ENCODE results near the gene PEF1. TPM values are rescaled to one million over a fixed set of nuclear protein-coding genes. Genes with fewer than 3 reads are reported as not detected.

The PEF1 gene
- total RNA-seq, 4 donors from 2014 or later: 61.5 to 101 (median 92.9) TPM

DNA sequence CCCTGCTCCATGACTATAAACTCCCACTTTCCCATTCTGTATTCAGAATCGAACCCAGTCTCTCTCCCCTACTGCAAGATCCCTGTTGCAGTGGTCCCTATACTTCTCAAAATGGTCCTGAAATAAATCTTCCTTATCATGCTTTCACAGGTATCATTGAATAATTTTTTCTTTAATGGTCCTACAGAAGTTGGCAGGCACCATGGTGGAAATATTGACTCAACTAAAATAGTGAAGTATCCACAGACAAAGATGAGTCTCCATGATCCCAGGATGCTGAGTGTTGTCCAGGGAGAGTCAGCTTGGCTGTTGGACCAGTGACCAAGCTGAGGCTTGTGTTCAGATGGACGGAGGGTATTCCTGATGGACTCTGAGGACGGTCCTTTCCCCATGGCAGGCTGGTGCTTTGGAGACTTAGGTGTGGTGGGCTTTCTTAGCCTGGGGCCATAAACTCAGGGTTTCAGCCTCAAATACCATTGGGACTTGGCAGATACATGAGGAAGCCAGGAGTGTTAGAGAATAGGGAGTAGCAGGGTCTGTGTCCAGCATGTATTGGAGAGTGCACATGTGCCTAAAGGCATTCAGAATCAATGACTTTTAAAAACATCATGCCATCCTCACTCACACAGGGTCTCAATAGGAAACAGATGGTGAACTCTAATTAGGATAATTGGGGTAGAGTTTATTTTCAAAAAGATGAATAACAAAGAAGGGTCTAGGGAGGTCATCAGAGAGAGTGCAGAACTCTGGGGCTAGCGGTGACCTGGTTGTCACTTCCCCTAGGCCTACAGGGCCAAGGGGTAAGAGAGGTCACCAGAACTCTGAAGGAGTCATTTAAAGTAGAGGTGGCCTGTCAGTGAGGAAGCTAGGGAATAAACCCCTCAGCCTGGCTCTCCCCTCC is 48.6 kb downstream of the PEF1 start:
- Histone ChIP-seq H3K27me3 (no peaks in the 10 kb centered on the region), H3K36me3 (no peaks in the 10 kb centered on the region), H3K4me3 (no peak overlapping the region), H3K4me1 (peaks cover 2 to 18% (median 16%) of the 10 kb centered on the region in 4 donors), H3K27ac (replicated peaks in 1 of 4) (no peak overlapping the region), H3K9me3 (no peaks in the 10 kb centered on the region)
- 88% methylated on average over 4 of the region's 4 CpGs for WGBS
- no peak for TF ChIP-seq POLR2AphosphoS5 (IDR thresholded peaks at IDR 0.05)
- no peak for TF ChIP-seq POLR2A (IDR thresholded peaks at IDR 0.05; ENCODE audit: low read depth)
- no peak for TF ChIP-seq EP300 (IDR thresholded peaks at IDR 0.05)
- no peak for TF ChIP-seq CTCF (IDR thresholded peaks at IDR 0.05)
- no peak for DNase-seq (ENCODE audit: extremely low spot score)
- intact Hi-C loops (cut with DNase I): no loop called here

- Histone ChIP-seq H3K4me1 (peaks cover 12 to 25% (median 22%) of the 10 kb centered on the region in 4 donors), H3K9me3 (no peaks in the 10 kb centered on the region), H3K36me3 (no peaks in the 10 kb centered on the region), H3K27ac (replicated peaks in 1 of 4) (no peak overlapping the region), H3K4me3 (no peak overlapping the region), H3K27me3 (no peaks in the 10 kb centered on the region)
- TF ChIP-seq POLR2AphosphoS5 (IDR thresholded peaks at IDR 0.05) (peak; percentile 40 to 46), POLR2A (IDR thresholded peaks at IDR 0.05; ENCODE audit: low read depth) (no peak), EP300 (IDR thresholded peaks at IDR 0.05) (no peak), CTCF (IDR thresholded peaks at IDR 0.05) (peak; percentile 88 to 89 (median 89))
- no peak for DNase-seq (ENCODE audit: extremely low spot score)
- 40% methylated on average over 9 of the region's 10 CpGs for WGBS
- intact Hi-C loops (cut with DNase I): loop anchor here (1.0 kb wide), 1 partner anchor 31 kb away; no protein-coding TSS in a partner anchor
Observed at GRCh38 chr1:31593770-31594632, 50.7 kb downstream of the PEF1 start.

GRCh38 chr1:31593136-31593665 is 51.5 kb downstream of the PEF1 start:
- Histone ChIP-seq H3K27ac (replicated peaks in 1 of 4) (no peak overlapping the region), H3K9me3 (no peaks in the 10 kb centered on the region), H3K36me3 (no peaks in the 10 kb centered on the region), H3K4me1 (peaks cover 20 to 33% (median 30%) of the 10 kb centered on the region in 4 donors), H3K27me3 (no peaks in the 10 kb centered on the region), H3K4me3 (no peak overlapping the region)
- intact Hi-C loops (cut with DNase I): no loop called here
- DNase-seq (ENCODE audit: extremely low spot score): no peak
- WGBS: 81% methylated on average over 5 of the region's 5 CpGs
- TF ChIP-seq POLR2AphosphoS5 (IDR thresholded peaks at IDR 0.05) (no peak), POLR2A (IDR thresholded peaks at IDR 0.05; ENCODE audit: low read depth) (no peak)

- intact Hi-C loops (cut with DNase I): no loop called here
- TF ChIP-seq EP300 (IDR thresholded peaks at IDR 0.05): no peak
- TF ChIP-seq POLR2A (IDR thresholded peaks at IDR 0.05; ENCODE audit: low read depth): no peak
- no peak for TF ChIP-seq POLR2AphosphoS5 (IDR thresholded peaks at IDR 0.05)
- TF ChIP-seq CTCF (IDR thresholded peaks at IDR 0.05): no peak
- peaks cover 31 to 44% (median 41%) of the 10 kb centered on the region in 4 donors for H3K4me1 ChIP-seq
- peak overlapping the region; percentile 74 to 93 (median 84) for H3K27ac ChIP-seq (replicated peaks in 1 of 4)
- no peaks in the 10 kb centered on the region for H3K27me3 ChIP-seq
- peaks cover 0 to 7% (median 3%) of the 10 kb centered on the region in 4 donors for H3K36me3 ChIP-seq
- no peak overlapping the region for H3K4me3 ChIP-seq
- no peak for DNase-seq (ENCODE audit: extremely low spot score)
- H3K9me3 ChIP-seq: no peaks in the 10 kb centered on the region
Observed at GRCh38 chr1:31592132-31592531, 52.5 kb downstream of the PEF1 start.
